Sigmoid colon (tissue), 7 donors: ENCODE measurements around the gene PAWR. TPM values are rescaled to one million over a fixed set of nuclear protein-coding genes. Genes with fewer than 3 reads are reported as not detected.

Experiments used
- DNase-seq: peaks from one replicate; pipeline ENCODE4 v3.0.0-alpha.2; 2019
- H3K27ac ChIP-seq, 4 donors: fragments of 200-600 bp; sonication (generic); one replicate each; pipeline ENCODE4 v1.5.1; 2016 to 2019; ENCODE audit warnings: mild to moderate bottlenecking in 1 of 4
- H3K27me3 ChIP-seq, 3 donors: fragments of 200-600 bp; sonication (generic); one replicate each; pipeline ENCODE4 v1.5.1; 2019; ENCODE audit warnings: mild to moderate bottlenecking in 1 of 3
- H3K36me3 ChIP-seq, 4 donors: fragments of 200-600 bp; sonication (generic); one replicate each; pipeline ENCODE4 v1.5.1; 2016 to 2019
- H3K4me1 ChIP-seq, 4 donors: fragments of 200-600 bp; sonication (generic); one replicate each; pipeline ENCODE4 v1.5.1; 2017 to 2019
- H3K4me3 ChIP-seq, 4 donors: fragments of 200-600 bp; sonication (generic); one replicate each; pipeline ENCODE4 v1.5.1; 2017 to 2019; ENCODE audit warnings: mild to moderate bottlenecking in 2 of 4, moderate library complexity in 1 of 4
- H3K9me3 ChIP-seq, 4 donors: fragments of 200-600 bp in 3 of 4; sonication (generic) in 3 of 4; one replicate each; pipeline versions ENCODE4 v1.5.1 to v1.6.1; 2013 to 2019
- CTCF ChIP-seq, 4 experiments: fragments of 450-650 bp in 3 of 4; fragments of 200-600 bp in 1 of 4; IDR thresholded peaks; one replicate each; pipeline ENCODE4 v1.5.1; 2016 to 2019; ENCODE audit warnings: antibody characterized with exemption in 4 of 4, mild to moderate bottlenecking in 3 of 4, moderate library complexity in 2 of 4
- EP300 ChIP-seq, 4 donors: sonication (generic); formaldehyde crosslinking; IDR thresholded peaks; one replicate each; pipeline ENCODE4 v1.6.1; 2017; ENCODE audit warnings: antibody characterized with exemption in 4 of 4
- POLR2A ChIP-seq, 2 donors: fragments of 450-650 bp; IDR thresholded peaks; one replicate each; pipeline ENCODE4 v1.6.1; 2016; ENCODE audit warnings: antibody characterized with exemption in 2 of 2, mild to moderate bottlenecking in 2 of 2, moderate library complexity in 2 of 2
- POLR2AphosphoS5 ChIP-seq, 4 donors: sonication (generic); formaldehyde crosslinking; IDR thresholded peaks; one replicate each; pipeline ENCODE4 v1.6.1; 2017; ENCODE audit warnings: antibody characterized with exemption in 4 of 4
- WGBS, 2 donors: extraction: QIAGEN DNeasy Blood & Tissue Kit; methylation state at CpG; one replicate each; pipeline ENCODE4 v1.1.7; 2013; 5-methylcytosine and 5-hydroxymethylcytosine counted together
- intact Hi-C: fragments of 100-400 bp; cut with DNase I; formaldehyde crosslinking; loops from one replicate; pipeline ENCODE4 v1.15.1; 2023
- polyA plus RNA-seq, 3 donors: library from polyadenylated mRNA; stranded (reverse); fragments of 200-250 nt; gene quantifications; one replicate each; pipeline ENCODE4 v1.2.3, GENCODE V29; 2013
- total RNA-seq, 4 donors: library from RNA; depleted of rRNA; stranded (reverse); fragments of >200 nt; gene quantifications; one replicate each; pipeline ENCODE4 v1.1.0, GENCODE V29; 2016
- donor health status: healthy with polysubstance abuse.
- donor health status: Bipolar disorder and iron deficiency.
- donor health status: healthy.

Gene PAWR
- total and polyA plus RNA-seq, 7 donors = 7.8 to 53.5 (median 24.5) TPM

GRCh38 chr12:79662046-79662811 is 28.5 kb downstream of the PAWR start:
- WGBS, 2 donors = 82 to 88% methylated on average over 1 of the region's 1 CpG
- Histone ChIP-seq H3K9me3 (no peaks in the 10 kb centered on the region), H3K4me1 (peaks cover 0 to 31% (median 19%) of the 10 kb centered on the region in 4 donors), H3K27me3 (no peaks in the 10 kb centered on the region), H3K27ac (no peak overlapping the region), H3K36me3 (no peaks in the 10 kb centered on the region), H3K4me3 (no peak overlapping the region)
- TF ChIP-seq POLR2A (IDR thresholded peaks at IDR 0.05) = no peak
- no peak for TF ChIP-seq CTCF (IDR thresholded peaks at IDR 0.05)
- TF ChIP-seq POLR2AphosphoS5 (IDR thresholded peaks at IDR 0.05) = no peak
- no peak for TF ChIP-seq EP300 (IDR thresholded peaks at IDR 0.05)
- no peak for DNase-seq
- intact Hi-C loops = no loop called here

GRCh38 chr12:79661629-79662028 is 29.1 kb downstream of the PAWR start:
- no peaks in the 10 kb centered on the region for H3K27me3 ChIP-seq
- TF ChIP-seq POLR2AphosphoS5 (IDR thresholded peaks at IDR 0.05) (no peak), POLR2A (IDR thresholded peaks at IDR 0.05) (no peak), CTCF (IDR thresholded peaks at IDR 0.05) (no peak), EP300 (IDR thresholded peaks at IDR 0.05) (no peak)
- H3K36me3 ChIP-seq = no peaks in the 10 kb centered on the region
- no peak overlapping the region for H3K27ac ChIP-seq
- H3K9me3 ChIP-seq = no peaks in the 10 kb centered on the region
- intact Hi-C loops = no loop called here
- DNase-seq = no peak
- no peak overlapping the region for H3K4me3 ChIP-seq
- peaks cover 0 to 31% (median 19%) of the 10 kb centered on the region in 4 donors for H3K4me1 ChIP-seq

GRCh38 chr12:79659961-79660431 is 30.8 kb downstream of the PAWR start:
- H3K27ac ChIP-seq = no peak overlapping the region
- peaks cover 0 to 18% (median 12%) of the 10 kb centered on the region in 4 donors for H3K4me1 ChIP-seq
- TF ChIP-seq EP300 (IDR thresholded peaks at IDR 0.05) (no peak), CTCF (IDR thresholded peaks at IDR 0.05) (no peak), POLR2A (IDR thresholded peaks at IDR 0.05) (no peak), POLR2AphosphoS5 (IDR thresholded peaks at IDR 0.05) (no peak)
- intact Hi-C loops = no loop called here
- WGBS, 2 donors = 21 to 51% methylated on average over 1 of the region's 1 CpG
- no peak for DNase-seq
- H3K27me3 ChIP-seq = no peaks in the 10 kb centered on the region
- H3K36me3 ChIP-seq = no peaks in the 10 kb centered on the region
- no peak overlapping the region for H3K4me3 ChIP-seq
- H3K9me3 ChIP-seq = no peaks in the 10 kb centered on the region

GRCh38 chr12:79658221-79658620 is 32.5 kb downstream of the PAWR start:
- WGBS, 2 donors = 83 to 91% methylated on average over 1 of the region's 1 CpG
- no peak overlapping the region for H3K4me3 ChIP-seq
- DNase-seq = no peak
- no peaks in the 10 kb centered on the region for H3K36me3 ChIP-seq
- H3K9me3 ChIP-seq = no peaks in the 10 kb centered on the region
- TF ChIP-seq POLR2AphosphoS5 (IDR thresholded peaks at IDR 0.05) = no peak
- TF ChIP-seq POLR2A (IDR thresholded peaks at IDR 0.05) = no peak
- TF ChIP-seq CTCF (IDR thresholded peaks at IDR 0.05) = no peak
- TF ChIP-seq EP300 (IDR thresholded peaks at IDR 0.05) = no peak
- no peak overlapping the region for H3K27ac ChIP-seq
- intact Hi-C loops = no loop called here
- H3K4me1 ChIP-seq = peaks cover 0 to 16% (median 11%) of the 10 kb centered on the region in 4 donors
- no peaks in the 10 kb centered on the region for H3K27me3 ChIP-seq
